GM23338 (cell line): ENCODE measurements around the gene LCN10. TPM values are rescaled to one million over a fixed set of nuclear protein-coding genes. Genes with fewer than 3 reads are reported as not detected.
A peak's percentile ranks its signal among the peaks of the same experiment; 100 is the strongest.

Experiments used
- ATAC-seq: fragments of 200-7000 bp; cut with Tn5 transposase; 3 replicates; pipeline ENCODE4 v1.9.1; 2020
- DNase-seq: peaks from one replicate; pipeline ENCODE4 v3.0.0-alpha.2; 2015; ENCODE audit warnings: low spot score
- H2AFZ ChIP-seq: fragments of 200-600 bp; sonication (generic); 2 replicates; pipeline ENCODE4 v1.8.0; 2016; ENCODE audit warnings: antibody characterized with exemption, mild to moderate bottlenecking, moderate library complexity
- H3F3A ChIP-seq: fragments of 200-600 bp; sonication (generic); replicated peaks from 2 replicates; pipeline ENCODE4 v1.8.0; 2017; ENCODE audit warnings: antibody characterized with exemption, mixed run types, low read depth
- H3K27ac ChIP-seq: fragments of 200-600 bp; sonication (generic); 2 replicates; pipeline ENCODE4 v1.6.1; 2016; ENCODE audit warnings: low read depth
- H3K27me3 ChIP-seq: fragments of 200-600 bp; sonication (generic); 2 replicates; pipeline ENCODE4 v1.8.0; 2016; ENCODE audit warnings: mild to moderate bottlenecking, mixed run types, moderate library complexity; ENCODE audit not compliant: insufficient read depth
- H3K36me3 ChIP-seq: fragments of 200-600 bp; sonication (generic); 2 replicates; pipeline ENCODE4 v1.8.0; 2016; ENCODE audit warnings: mild to moderate bottlenecking; ENCODE audit not compliant: insufficient read depth
- H3K4me1 ChIP-seq: fragments of 200-600 bp; sonication (generic); 2 replicates; pipeline ENCODE4 v1.8.0; 2016; ENCODE audit warnings: mild to moderate bottlenecking, moderate library complexity; ENCODE audit not compliant: insufficient read depth
- H3K4me2 ChIP-seq: fragments of 200-600 bp; sonication (generic); 2 replicates; pipeline ENCODE4 v1.7.1; 2017; ENCODE audit warnings: mixed run types
- H3K4me3 ChIP-seq: fragments of 200-600 bp; sonication (generic); 2 replicates; pipeline ENCODE4 v1.6.1; 2016; ENCODE audit warnings: mixed run types
- H3K79me2 ChIP-seq: fragments of 200-600 bp; sonication (generic); replicated peaks from 2 replicates; pipeline ENCODE4 v1.8.0; 2017; ENCODE audit warnings: mild to moderate bottlenecking; ENCODE audit not compliant: insufficient read depth
- H3K9me2 ChIP-seq: fragments of 200-600 bp; sonication (generic); 2 replicates; pipeline ENCODE4 v1.8.0; 2017; ENCODE audit not compliant: insufficient read depth
- H4K20me1 ChIP-seq: fragments of 200-600 bp; sonication (generic); replicated peaks from 2 replicates; pipeline ENCODE4 v1.8.0; 2017; ENCODE audit warnings: mild to moderate bottlenecking; ENCODE audit not compliant: insufficient read depth
- H3K27ac Mint-ChIP-seq: 2 replicates; pipeline ENCODE4 v1.8.0; 2020; ENCODE audit warnings: inconsistent platforms, mild to moderate bottlenecking, moderate library complexity, mixed read lengths
- H3K27me3 Mint-ChIP-seq: 3 replicates; pipeline ENCODE4 v1.8.0; 2022; ENCODE audit warnings: low read depth, mild to moderate bottlenecking, moderate library complexity, mixed read lengths, inconsistent platforms; ENCODE audit not compliant: insufficient read depth, poor library complexity
- H3K36me3 Mint-ChIP-seq: 3 replicates; pipeline ENCODE4 v1.8.0; 2021; ENCODE audit warnings: low read depth, mild to moderate bottlenecking, inconsistent platforms, moderate library complexity, mixed read lengths
- H3K4me1 Mint-ChIP-seq: 3 replicates; pipeline ENCODE4 v1.8.0; 2020; ENCODE audit warnings: mild to moderate bottlenecking, inconsistent platforms, mixed read lengths
- H3K4me3 Mint-ChIP-seq: 3 replicates; pipeline ENCODE4 v1.8.0; 2021; ENCODE audit warnings: moderate library complexity, mild to moderate bottlenecking, inconsistent platforms, mixed read lengths
- H3K9me3 Mint-ChIP-seq: 3 replicates; pipeline ENCODE4 v1.8.0; 2020; ENCODE audit warnings: moderate library complexity, mild to moderate bottlenecking, inconsistent platforms, mixed read lengths
- CREB1 ChIP-seq: fragments of 250-450 bp; sonication (Bioruptor Pico); IDR thresholded peaks from 2 replicates; pipeline ENCODE4 v1.5.0; 2020; ENCODE audit warnings: low read depth, mild to moderate bottlenecking, moderate library complexity
- CTCF ChIP-seq, 2 experiments: fragments of 200-600 bp in 1 of 2; sonication (generic) in 1 of 2; conservative IDR thresholded peaks; 2 replicates each; pipeline versions ENCODE4 v1.5.1 to v1.6.1; 2016 to 2017; ENCODE audit warnings: antibody characterized with exemption in 2 of 2, low read depth in 2 of 2, mild to moderate bottlenecking in 2 of 2, moderate library complexity in 1 of 2
- ETS1 ChIP-seq: IDR thresholded peaks from 2 replicates; pipeline ENCODE4 v1.6.1; 2016; ENCODE audit warnings: antibody characterized with exemption
- EZH2 ChIP-seq: fragments of 200-600 bp; sonication (generic); IDR thresholded peaks from one replicate; pipeline ENCODE4 v1.8.0; 2017; ENCODE audit warnings: antibody characterized with exemption, mild to moderate bottlenecking, low read depth; ENCODE audit not compliant: unreplicated experiment
- EZH2phosphoT487 ChIP-seq: fragments of 200-600 bp; sonication (generic); IDR thresholded peaks from one replicate; pipeline ENCODE4 v1.8.1; 2018; ENCODE audit warnings: antibody characterized with exemption; ENCODE audit not compliant: unreplicated experiment
- JUNB ChIP-seq: IDR thresholded peaks from one replicate; pipeline ENCODE4 v1.6.1; 2016; ENCODE audit warnings: antibody characterized with exemption; ENCODE audit not compliant: unreplicated experiment
- NANOG ChIP-seq: IDR thresholded peaks from 2 replicates; pipeline ENCODE4 v1.6.1; 2016; ENCODE audit warnings: antibody characterized with exemption, borderline replicate concordance
- POLR2AphosphoS5 ChIP-seq: IDR thresholded peaks from 2 replicates; pipeline ENCODE4 v1.6.1; 2016; ENCODE audit warnings: antibody characterized with exemption, low read depth
- REST ChIP-seq: IDR thresholded peaks from one replicate; pipeline ENCODE4 v1.6.1; 2018; ENCODE audit warnings: antibody characterized with exemption; ENCODE audit not compliant: unreplicated experiment
- STAT1 ChIP-seq: IDR thresholded peaks from one replicate; pipeline ENCODE4 v1.6.1; 2016; ENCODE audit warnings: antibody characterized with exemption; ENCODE audit not compliant: unreplicated experiment
- ZNF114 ChIP-seq: fragments of 250-450 bp; sonication (Bioruptor Pico); IDR thresholded peaks from 2 replicates; pipeline ENCODE4 v1.5.0; 2020; ENCODE audit warnings: mild to moderate bottlenecking, moderate library complexity
- ZNF331 ChIP-seq: fragments of 250-450 bp; sonication (Bioruptor Pico); IDR thresholded peaks from 2 replicates; pipeline ENCODE4 v1.5.0; 2020; ENCODE audit warnings: low read depth, mild to moderate bottlenecking, moderate library complexity
- ZNF462 ChIP-seq: fragments of 250-450 bp; sonication (Bioruptor Pico); IDR thresholded peaks from 2 replicates; pipeline ENCODE4 v1.5.0; 2020; ENCODE audit warnings: mild to moderate bottlenecking, moderate library complexity
- polyA plus RNA-seq: library from polyadenylated mRNA; unstranded; fragments of >200 nt; fragmentation: Nextera tagmentation; extraction: Ambion mirVana; gene quantifications from 2 replicates; pipeline ENCODE4 v1.2.1, GENCODE V29; 2016
- total RNA-seq: library from RNA; depleted of rRNA; stranded (reverse); fragments of >200 nt; shearing (Covaris generic); gene quantifications from 2 replicates; pipeline ENCODE4 v1.2.3, GENCODE V29; 2014

The LCN10 gene
- total and polyA plus RNA-seq, 2 experiments from 2014 or later, result 0.45 to 0.74 TPM

GRCh38 chr9:136700959-136701667, 41.6 kb downstream of the LCN10 start:
- H3K4me3 Mint-ChIP-seq, result no peak overlapping the region
- no peaks in the 10 kb centered on the region for H3K79me2 ChIP-seq
- H3F3A ChIP-seq, result no peaks in the 10 kb centered on the region
- no peaks in the 10 kb centered on the region for H3K9me3 Mint-ChIP-seq
- no peaks in the 10 kb centered on the region for H3K9me2 ChIP-seq
- no peak overlapping the region for H3K4me3 ChIP-seq
- H3K27me3 Mint-ChIP-seq, result peaks cover 20% of the 10 kb centered on the region
- H4K20me1 ChIP-seq, result no peaks in the 10 kb centered on the region
- peak; percentile 40 for ATAC-seq
- no peak overlapping the region for H3K27ac Mint-ChIP-seq
- peak overlapping the region; percentile 84; the same call in 1 of the 2 replicates for H2AFZ ChIP-seq
- no peaks in the 10 kb centered on the region for H3K27me3 ChIP-seq
- no peak for TF ChIP-seq REST
- no peak for TF ChIP-seq EZH2
- TF ChIP-seq JUNB, result no peak
- TF ChIP-seq CTCF (conservative IDR thresholded peaks at IDR 0.05; ENCODE audit: low read depth in 2 of 2), result no peak
- no peak for TF ChIP-seq EZH2phosphoT487
- TF ChIP-seq POLR2AphosphoS5, result no peak
- no peak for TF ChIP-seq ZNF462 (CRISPR knock-in tag)
- no peak for TF ChIP-seq ZNF114 (CRISPR knock-in tag)
- no peak for TF ChIP-seq STAT1
- no peak for TF ChIP-seq NANOG
- no peak for TF ChIP-seq CREB1 (CRISPR knock-in tag)
- TF ChIP-seq ZNF331, result no peak
- TF ChIP-seq ETS1, result no peak
- H3K4me1 ChIP-seq, result no peaks in the 10 kb centered on the region; the same call in 1 of the 2 replicates
- no peaks in the 10 kb centered on the region for H3K36me3 ChIP-seq
- DNase-seq, result no peak
- H3K4me1 Mint-ChIP-seq, result peaks cover 14% of the 10 kb centered on the region
- H3K36me3 Mint-ChIP-seq, result no peaks in the 10 kb centered on the region
- H3K4me2 ChIP-seq, result no peak overlapping the region
- no peak overlapping the region for H3K27ac ChIP-seq
